Endothelial cell (in vitro differentiated cells): Measurements from ENCODE around the gene TKT. TPM values are rescaled to one million over a fixed set of nuclear protein-coding genes. Genes with fewer than 3 reads are reported as not detected.

ENCODE experiments used
- DNase-seq: peaks from one replicate; pipeline ENCODE4 v3.0.0; 2021; ENCODE audit warnings: low spot score
- H3K27ac Mint-ChIP-seq: one replicate; pipeline ENCODE4 v1.8.0; 2021; ENCODE audit warnings: mixed read lengths, inconsistent platforms; ENCODE audit not compliant: unreplicated experiment
- H3K27me3 Mint-ChIP-seq: one replicate; pipeline ENCODE4 v1.8.0; 2021; ENCODE audit warnings: mild to moderate bottlenecking, moderate library complexity, mixed read lengths, inconsistent platforms; ENCODE audit not compliant: unreplicated experiment
- H3K36me3 Mint-ChIP-seq: one replicate; pipeline ENCODE4 v1.8.0; 2021; ENCODE audit warnings: mild to moderate bottlenecking, low read depth, mixed read lengths, inconsistent platforms; ENCODE audit not compliant: unreplicated experiment
- H3K4me1 Mint-ChIP-seq: one replicate; pipeline ENCODE4 v1.8.0; 2021; ENCODE audit warnings: mild to moderate bottlenecking, mixed read lengths, inconsistent platforms; ENCODE audit not compliant: unreplicated experiment
- H3K4me3 Mint-ChIP-seq: one replicate; pipeline ENCODE4 v1.8.0; 2021; ENCODE audit warnings: mild to moderate bottlenecking, mixed read lengths, inconsistent platforms; ENCODE audit not compliant: unreplicated experiment
- H3K9me3 Mint-ChIP-seq: one replicate; pipeline ENCODE4 v1.8.0; 2021; ENCODE audit warnings: mixed read lengths, inconsistent platforms; ENCODE audit not compliant: unreplicated experiment
- total RNA-seq: library from RNA; stranded (reverse); fragmentation: NEBNext Ultra II Directional; extraction: Animal tissue kit (Norgen Biotek cat#: 25700); gene quantifications from one replicate; pipeline ENCODE4 v1.2.1, GENCODE V29; 2021; ENCODE audit not compliant: unreplicated experiment
- TF ChIP-seq, protein P1 (sequence below): fragments of 200-600 bp; sonication (generic); IDR thresholded peaks from one replicate; pipeline ENCODE4 v1.5.0; 2021; ENCODE audit warnings: antibody characterized with exemption; ENCODE audit not compliant: unreplicated experiment

TKT gene
- total RNA-seq, 1 donor from 2014 or later = 305 TPM

GRCh38 chr3:53295410-53295809 is 39.6 kb upstream of the TKT start:
- H3K4me1 Mint-ChIP-seq = no peaks in the 10 kb centered on the region
- no peak overlapping the region for H3K4me3 Mint-ChIP-seq
- peaks cover 14% of the 10 kb centered on the region for H3K36me3 Mint-ChIP-seq
- no peak for DNase-seq
- no peak overlapping the region for H3K27ac Mint-ChIP-seq
- TF ChIP-seq, protein P1, sequence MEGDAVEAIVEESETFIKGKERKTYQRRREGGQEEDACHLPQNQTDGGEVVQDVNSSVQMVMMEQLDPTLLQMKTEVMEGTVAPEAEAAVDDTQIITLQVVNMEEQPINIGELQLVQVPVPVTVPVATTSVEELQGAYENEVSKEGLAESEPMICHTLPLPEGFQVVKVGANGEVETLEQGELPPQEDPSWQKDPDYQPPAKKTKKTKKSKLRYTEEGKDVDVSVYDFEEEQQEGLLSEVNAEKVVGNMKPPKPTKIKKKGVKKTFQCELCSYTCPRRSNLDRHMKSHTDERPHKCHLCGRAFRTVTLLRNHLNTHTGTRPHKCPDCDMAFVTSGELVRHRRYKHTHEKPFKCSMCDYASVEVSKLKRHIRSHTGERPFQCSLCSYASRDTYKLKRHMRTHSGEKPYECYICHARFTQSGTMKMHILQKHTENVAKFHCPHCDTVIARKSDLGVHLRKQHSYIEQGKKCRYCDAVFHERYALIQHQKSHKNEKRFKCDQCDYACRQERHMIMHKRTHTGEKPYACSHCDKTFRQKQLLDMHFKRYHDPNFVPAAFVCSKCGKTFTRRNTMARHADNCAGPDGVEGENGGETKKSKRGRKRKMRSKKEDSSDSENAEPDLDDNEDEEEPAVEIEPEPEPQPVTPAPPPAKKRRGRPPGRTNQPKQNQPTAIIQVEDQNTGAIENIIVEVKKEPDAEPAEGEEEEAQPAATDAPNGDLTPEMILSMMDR = no peak
- H3K27me3 Mint-ChIP-seq = peaks cover 3% of the 10 kb centered on the region
- H3K9me3 Mint-ChIP-seq = no peaks in the 10 kb centered on the region

GRCh38 chr3:53293867-53294266 is 38.0 kb upstream of the TKT start:
- TF ChIP-seq, protein P1 = no peak
- Mint-ChIP-seq H3K4me1 (no peaks in the 10 kb centered on the region), H3K36me3 (peaks cover 23% of the 10 kb centered on the region), H3K27ac (no peak overlapping the region), H3K27me3 (peaks cover 3% of the 10 kb centered on the region), H3K9me3 (no peaks in the 10 kb centered on the region), H3K4me3 (no peak overlapping the region)
- DNase-seq = no peak

DNA sequence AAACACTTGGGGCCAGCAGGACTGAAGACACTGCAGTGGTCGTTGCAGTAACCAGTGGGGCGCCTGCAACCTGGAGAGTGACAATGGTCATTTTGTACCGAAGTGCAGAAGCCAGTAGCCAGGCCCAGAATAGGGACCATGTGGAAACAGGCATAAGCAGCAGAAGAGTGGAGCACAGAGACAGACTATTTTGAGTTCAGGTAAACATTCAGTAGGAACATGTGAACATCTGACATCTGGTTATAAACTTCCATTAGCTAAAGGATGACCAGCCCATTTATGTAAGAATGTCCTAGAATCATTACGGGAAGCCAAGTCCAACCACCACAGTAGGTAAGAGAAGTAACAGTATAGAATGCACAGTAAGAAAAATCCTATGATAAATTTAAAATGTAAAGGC is 32.4 kb upstream of the TKT start:
- peaks cover 4% of the 10 kb centered on the region for H3K4me1 Mint-ChIP-seq
- peaks cover 20% of the 10 kb centered on the region for H3K36me3 Mint-ChIP-seq
- no peak overlapping the region for H3K27ac Mint-ChIP-seq
- H3K9me3 Mint-ChIP-seq = no peaks in the 10 kb centered on the region
- no peak overlapping the region for H3K4me3 Mint-ChIP-seq
- H3K27me3 Mint-ChIP-seq = no peaks in the 10 kb centered on the region
- TF ChIP-seq, protein P1 = no peak
- no peak for DNase-seq

DNA sequence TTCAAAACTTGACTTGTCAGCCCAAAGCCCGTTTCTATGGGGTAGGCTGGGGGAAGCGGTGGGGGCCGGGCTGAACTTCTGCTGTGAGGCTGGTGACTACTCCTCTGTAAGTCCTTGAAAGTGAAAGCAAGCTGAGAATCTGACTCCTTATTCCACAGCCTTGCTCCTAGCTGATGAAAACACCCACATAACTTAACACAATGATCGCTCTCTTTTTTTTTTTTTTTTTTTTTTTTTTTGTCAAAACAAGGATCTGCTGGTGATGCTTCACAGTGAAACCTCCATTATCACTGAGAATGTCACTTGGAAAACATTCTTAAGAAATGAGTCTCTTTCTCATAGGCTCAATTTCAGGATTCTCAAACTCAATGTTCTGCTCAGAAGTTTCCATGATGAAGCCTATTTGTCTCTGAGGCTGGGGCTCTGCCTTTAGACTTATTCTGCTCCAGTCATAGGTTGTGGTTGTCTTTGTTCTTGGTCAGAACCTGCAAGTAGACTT is 31.4 kb upstream of the TKT start:
- no peaks in the 10 kb centered on the region for H3K9me3 Mint-ChIP-seq
- no peak overlapping the region for H3K27ac Mint-ChIP-seq
- peaks cover 14% of the 10 kb centered on the region for H3K36me3 Mint-ChIP-seq
- no peaks in the 10 kb centered on the region for H3K27me3 Mint-ChIP-seq
- TF ChIP-seq, protein P1 = no peak
- peaks cover 4% of the 10 kb centered on the region for H3K4me1 Mint-ChIP-seq
- no peak overlapping the region for H3K4me3 Mint-ChIP-seq
- DNase-seq = no peak

- peaks cover 12% of the 10 kb centered on the region for H3K36me3 Mint-ChIP-seq
- no peak for DNase-seq
- peaks cover 4% of the 10 kb centered on the region for H3K4me1 Mint-ChIP-seq
- no peak overlapping the region for H3K4me3 Mint-ChIP-seq
- H3K27ac Mint-ChIP-seq = no peak overlapping the region
- TF ChIP-seq, protein P1 = no peak
- no peaks in the 10 kb centered on the region for H3K9me3 Mint-ChIP-seq
- H3K27me3 Mint-ChIP-seq = no peaks in the 10 kb centered on the region
Measured at GRCh38 chr3:53286727-53287126, 30.9 kb upstream of the TKT start.
